Choroid plexus epithelial cell (primary cell): Measurements from ENCODE around the gene ESRRB.

ENCODE experiments used
- DNase-seq: peaks from one replicate; pipeline ENCODE4 v3.0.0-alpha.2; 2010; ENCODE audit warnings: low read depth
- H3K4me3 ChIP-seq: 2 replicates; pipeline ENCODE4 v1.5.1; 2011; ENCODE audit warnings: low read depth, mild to moderate bottlenecking, control low read depth, low read length, moderate library complexity
- TF ChIP-seq, protein P1 (sequence below): conservative IDR thresholded peaks from 2 replicates; pipeline ENCODE4 v1.5.1; 2011; ENCODE audit warnings: low read depth, mild to moderate bottlenecking, control low read depth, inconsistent platforms, low read length, moderate library complexity

Gene ESRRB

DNA sequence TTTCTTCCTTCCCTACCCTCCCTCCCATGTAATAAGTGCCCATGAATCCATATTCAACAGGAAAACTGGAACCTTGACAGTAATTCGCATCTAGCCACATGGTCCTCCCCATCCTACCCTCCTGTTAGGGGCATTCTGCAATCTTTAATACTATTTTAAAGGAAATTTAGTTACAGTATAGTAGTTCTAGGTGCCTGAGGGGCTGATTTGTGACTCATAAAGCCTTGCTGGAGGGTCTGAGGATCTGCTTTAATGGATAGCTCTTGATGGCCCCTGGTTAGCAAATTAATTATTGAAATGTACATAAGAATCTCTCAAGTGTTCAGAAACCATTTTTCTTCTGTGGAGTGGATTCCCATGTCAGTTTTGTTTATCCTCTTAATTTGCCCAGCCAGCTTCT lies 54.1 kb downstream of the ESRRB start:
- TF ChIP-seq, protein P1, sequence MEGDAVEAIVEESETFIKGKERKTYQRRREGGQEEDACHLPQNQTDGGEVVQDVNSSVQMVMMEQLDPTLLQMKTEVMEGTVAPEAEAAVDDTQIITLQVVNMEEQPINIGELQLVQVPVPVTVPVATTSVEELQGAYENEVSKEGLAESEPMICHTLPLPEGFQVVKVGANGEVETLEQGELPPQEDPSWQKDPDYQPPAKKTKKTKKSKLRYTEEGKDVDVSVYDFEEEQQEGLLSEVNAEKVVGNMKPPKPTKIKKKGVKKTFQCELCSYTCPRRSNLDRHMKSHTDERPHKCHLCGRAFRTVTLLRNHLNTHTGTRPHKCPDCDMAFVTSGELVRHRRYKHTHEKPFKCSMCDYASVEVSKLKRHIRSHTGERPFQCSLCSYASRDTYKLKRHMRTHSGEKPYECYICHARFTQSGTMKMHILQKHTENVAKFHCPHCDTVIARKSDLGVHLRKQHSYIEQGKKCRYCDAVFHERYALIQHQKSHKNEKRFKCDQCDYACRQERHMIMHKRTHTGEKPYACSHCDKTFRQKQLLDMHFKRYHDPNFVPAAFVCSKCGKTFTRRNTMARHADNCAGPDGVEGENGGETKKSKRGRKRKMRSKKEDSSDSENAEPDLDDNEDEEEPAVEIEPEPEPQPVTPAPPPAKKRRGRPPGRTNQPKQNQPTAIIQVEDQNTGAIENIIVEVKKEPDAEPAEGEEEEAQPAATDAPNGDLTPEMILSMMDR: no peak
- no peak for DNase-seq
- no peak overlapping the region for H3K4me3 ChIP-seq

DNA sequence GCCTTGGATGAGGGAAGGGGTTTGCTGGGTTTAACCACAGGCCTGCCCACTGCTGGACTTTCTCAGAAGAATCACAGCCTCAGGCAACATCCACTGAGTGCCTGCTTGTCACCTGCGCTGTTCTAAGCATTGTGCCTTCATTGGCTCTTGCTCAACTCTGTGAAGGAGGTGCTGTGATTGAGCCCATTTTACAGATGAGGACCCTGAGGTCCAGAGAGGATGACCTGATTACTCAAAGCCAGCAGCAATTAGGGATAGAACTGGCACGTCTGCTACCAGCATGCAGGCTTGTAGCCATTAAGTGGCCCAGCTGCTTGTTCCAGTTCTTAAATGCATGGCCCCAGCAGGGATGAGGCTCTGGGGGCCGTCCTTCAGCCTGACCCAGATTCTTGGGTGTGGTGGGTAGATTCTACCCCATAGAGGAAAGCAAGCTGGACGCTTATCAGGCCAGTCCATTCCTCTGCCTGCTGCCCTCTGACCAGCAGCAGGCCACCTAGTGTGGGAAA lies 54.6 kb downstream of the ESRRB start:
- TF ChIP-seq, protein P1: no peak
- H3K4me3 ChIP-seq: no peak overlapping the region
- DNase-seq: no peak

DNA sequence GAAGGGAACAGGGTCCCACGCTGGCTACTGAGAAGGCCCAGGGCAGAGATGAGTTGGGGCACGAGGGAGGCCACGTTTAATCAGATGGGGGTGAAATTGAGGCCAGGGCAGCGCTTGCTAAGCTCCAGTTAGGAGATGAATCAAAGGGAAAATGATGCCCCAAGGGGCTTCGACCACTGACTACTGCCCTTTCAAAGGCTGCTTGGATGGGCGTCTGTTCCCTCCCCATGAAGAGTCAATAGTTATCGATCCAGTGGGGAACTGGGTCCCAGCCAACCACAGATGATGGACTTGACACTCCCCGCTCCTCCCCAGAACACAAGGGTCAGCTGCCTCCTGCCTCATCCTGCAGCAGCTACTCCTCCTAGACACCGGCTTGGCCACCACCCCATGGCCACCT lies 55.6 kb downstream of the ESRRB start:
- TF ChIP-seq, protein P1: no peak
- H3K4me3 ChIP-seq: no peak overlapping the region
- no peak for DNase-seq

DNA sequence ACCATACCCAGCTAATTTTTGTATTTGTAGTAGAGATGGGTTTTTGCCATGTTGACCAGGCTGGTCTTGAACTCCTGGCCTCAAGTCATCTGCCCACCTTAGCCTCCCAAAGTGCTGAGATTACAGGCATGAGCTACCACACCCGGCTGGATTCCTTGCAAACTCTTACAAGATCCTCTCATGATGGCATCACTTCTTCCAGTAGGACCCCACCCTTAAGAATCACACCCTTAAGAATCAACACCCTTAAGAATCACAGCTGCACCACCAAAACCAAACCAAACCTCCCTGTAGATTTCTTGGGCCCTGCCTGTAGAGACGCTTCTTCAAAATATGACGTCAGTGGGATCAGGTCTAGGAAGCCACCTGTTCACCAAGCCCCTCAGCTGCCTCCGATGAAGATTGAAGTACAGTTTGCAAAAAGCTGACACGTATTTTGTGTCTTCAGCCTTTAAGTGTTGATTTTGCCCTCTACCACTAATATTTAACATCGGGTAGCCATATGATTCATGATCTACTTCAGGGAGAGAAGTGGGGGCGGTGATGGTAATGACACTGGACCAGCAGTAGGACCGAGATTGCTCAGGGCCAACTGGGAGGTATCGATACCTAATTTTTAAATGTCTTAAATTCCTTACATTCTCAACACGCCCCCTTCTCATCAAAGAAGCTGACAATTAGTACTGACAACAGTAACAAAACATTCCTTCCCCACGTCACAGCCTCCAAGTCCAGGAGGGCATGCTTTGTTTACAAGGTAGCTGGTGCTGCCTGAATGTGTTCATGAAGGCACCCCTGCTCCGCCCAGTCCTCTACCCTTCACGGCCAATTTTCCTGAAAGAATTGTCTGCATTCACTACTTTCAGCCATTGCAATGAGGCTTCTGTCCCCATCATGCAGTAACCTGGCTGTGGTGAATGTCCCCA lies 57.2 kb downstream of the ESRRB start:
- TF ChIP-seq, protein P1: no peak
- no peak overlapping the region for H3K4me3 ChIP-seq
- DNase-seq: no peak

DNA sequence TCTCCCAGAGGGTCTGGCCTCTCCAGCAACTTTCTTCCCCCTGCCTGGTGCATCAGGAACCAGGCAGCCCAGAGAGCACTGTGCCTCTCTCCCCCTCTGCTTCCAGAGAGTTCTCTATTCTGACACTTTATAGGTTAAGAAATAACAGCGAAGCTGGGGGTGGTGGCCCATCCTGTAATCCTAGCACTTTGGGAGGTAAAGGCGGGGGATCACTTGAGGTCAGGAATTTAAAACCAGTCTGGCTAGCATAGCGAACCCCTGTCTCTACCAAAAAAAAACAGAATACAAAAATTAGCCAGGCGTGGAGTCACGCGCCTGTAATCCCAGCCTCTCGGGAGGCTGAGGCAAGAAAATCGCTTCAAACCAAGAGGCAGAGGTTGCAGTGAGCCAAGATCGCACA lies 58.3 kb downstream of the ESRRB start:
- no peak for DNase-seq
- no peak overlapping the region for H3K4me3 ChIP-seq
- TF ChIP-seq, protein P1: no peak

DNA sequence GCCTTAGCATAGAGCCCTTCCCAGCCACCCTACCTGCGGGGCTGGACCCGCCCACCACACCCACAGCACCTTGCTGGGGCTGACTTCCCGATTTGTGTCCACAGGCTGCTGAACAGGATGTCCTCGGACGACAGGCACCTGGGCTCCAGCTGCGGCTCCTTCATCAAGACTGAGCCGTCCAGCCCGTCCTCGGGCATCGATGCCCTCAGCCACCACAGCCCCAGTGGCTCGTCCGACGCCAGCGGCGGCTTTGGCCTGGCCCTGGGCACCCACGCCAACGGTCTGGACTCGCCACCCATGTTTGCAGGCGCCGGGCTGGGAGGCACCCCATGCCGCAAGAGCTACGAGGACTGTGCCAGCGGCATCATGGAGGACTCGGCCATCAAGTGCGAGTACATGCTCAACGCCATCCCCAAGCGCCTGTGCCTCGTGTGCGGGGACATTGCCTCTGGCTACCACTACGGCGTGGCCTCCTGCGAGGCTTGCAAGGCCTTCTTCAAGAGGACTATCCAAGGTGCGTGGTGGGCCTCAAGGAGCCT lies 63.4 kb downstream of the ESRRB start:
- TF ChIP-seq, protein P1: no peak
- no peak for DNase-seq
- no peak overlapping the region for H3K4me3 ChIP-seq
